ENCODE measurements around the gene KANSL3.
"Not testable (repeated sequence)": the region's sequence is repeated elsewhere in the genome, so short reads cannot be mapped to it uniquely, and the experiment has no call there.

Gene KANSL3

DNA sequence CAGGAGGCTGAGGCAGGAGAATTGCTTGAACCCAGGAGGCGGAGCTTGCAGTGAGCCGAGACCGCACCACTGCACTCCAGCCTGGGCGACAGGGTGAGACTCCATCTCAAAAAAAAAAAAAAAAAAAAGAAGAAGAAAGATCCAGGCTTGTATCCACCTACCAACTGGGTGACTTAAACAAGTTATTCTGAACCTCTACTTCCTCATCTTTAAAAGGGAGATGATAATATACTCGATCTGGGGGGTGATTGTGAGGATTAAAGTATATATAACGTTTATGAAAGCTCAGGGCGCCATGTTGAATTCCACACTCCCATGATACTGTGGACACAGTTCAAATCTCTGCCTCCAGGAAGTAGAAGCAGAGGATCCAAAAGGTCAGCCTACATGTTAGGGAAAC, 16.7 kb upstream of the KANSL3 start:
- not testable (repeated sequence) for DNase-seq

DNA sequence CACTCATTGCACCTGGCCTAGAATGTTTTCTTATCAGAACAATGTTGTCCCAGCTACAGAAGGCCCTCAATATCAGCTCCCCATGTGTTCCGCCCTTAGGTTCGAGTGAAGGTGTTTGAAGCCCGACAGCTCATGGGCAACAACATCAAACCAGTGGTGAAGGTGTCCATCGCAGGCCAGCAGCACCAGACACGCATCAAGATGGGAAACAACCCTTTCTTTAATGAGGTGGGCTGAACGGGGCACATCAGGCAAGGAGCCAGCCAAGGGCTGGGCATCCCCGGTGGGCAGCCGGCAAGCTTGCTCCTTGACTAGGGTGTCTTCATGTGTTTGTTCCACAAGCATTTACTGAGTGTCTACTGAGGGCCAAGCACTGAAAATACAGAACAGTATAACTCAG, 13.7 kb upstream of the KANSL3 start:
- no peak for DNase-seq

DNA sequence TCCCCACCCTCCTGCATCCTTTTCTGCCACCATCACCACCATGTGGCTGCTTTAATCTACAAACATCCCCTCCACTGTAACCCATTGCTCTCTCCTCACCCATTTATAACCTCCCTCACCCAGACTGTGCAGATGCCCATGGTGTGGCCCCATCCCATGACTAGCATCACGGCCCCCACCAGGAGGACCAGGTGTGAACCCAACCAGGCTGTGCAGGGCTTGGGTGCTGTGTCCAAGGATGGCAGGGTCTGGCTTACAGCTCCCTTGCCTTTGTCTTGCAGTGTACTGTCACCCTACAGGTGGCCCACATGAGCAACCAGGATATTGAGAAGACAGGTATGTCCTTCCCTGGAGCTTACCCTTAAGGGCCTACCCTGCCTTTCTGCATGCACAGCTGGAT, 11.2 kb upstream of the KANSL3 start:
- DNase-seq: no peak

DNA sequence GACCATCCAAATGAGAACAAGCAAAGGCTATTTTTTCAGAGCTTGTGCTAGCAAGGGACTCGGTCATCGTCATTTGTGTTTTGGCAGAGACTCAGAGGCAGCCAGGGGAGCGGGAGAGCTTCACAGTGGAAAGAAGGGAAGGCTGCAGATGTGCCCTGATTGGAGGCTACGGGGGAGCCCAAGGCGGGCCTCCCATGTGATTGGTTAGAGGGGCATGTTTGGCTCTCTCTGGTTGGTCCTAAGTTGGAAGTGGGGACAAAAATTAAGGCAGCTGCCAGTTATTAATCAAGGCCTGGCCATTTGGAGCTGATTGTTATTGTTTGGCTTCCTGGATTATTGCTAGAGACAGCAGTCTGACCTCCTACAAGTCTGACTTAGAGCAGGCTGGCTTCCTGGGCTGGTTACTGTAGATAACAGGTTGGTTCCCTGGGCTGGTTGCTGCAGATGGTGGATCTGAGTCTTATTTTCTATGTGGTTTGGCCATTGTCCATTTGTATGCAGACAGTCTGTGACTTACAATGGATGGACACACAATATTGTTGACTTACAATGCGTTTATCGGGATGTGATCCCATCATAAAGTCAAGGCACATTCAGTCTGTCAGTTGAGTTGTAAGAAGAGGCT, 10.3 kb upstream of the KANSL3 start:
- no peak for DNase-seq

DNA sequence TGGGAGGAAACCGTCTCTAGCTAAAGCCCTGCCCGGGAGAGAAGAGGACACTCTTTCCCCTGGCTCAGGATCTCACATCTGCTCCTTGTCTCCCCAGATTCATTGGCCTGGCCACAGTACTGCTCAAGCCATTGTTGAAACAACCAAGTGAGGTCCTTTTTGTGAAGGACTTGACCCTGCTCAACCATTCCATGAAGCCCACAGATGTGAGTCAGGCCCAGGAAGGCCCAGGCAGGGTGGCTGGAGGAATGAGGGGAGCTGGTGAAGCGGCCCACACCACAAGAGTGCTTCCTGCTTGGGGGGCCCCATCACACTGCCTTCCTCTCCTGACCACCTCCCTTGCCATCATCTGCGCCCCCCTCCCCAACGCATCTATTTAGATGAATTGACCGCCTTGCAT, 9.6 kb upstream of the KANSL3 start:
- DNase-seq: no peak

DNA sequence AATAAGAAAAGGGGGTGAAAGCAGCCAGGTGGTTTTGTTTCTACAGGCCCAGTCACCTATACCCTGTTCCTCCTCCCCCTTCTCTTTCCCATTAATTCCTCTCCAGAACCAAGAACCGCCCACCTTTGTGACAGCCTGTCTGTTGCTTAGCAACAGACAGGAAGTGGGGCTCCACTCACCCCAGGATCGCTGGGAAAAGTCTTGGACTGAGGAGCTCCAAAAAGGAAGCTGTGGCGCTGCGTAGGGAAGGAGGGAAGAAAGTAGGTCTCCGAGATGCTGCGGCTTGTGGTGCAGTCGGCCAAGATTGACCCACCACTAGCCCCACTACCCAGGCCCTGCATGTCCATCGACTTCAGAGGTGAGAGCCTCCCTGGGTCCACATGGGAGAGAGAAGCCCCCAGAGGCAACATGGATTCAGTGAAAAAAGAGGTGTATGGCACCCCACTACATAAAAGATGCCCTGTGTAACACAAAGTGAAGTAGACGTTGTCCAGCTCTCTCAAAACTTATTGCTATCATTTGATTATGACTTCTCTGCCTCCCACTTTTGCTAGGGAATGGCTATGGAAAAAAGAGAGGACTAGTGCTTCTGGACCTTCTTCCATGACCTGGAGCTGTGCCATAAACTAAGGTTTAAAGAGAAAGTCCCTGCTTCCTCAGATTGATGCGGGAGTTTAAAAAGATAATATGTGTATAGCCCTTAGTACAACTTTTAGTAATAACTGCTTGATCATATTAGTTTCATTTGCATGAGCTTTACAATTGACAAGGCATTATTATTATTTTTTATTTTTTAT, 4.7 kb upstream of the KANSL3 start, which contains the start of gene FER1L5:
FER1L5 (plus strand) TSS at position 201 of the 797 bp plus-strand sequence; CDS start at position 274, 73 bp downstream.
- no peak for DNase-seq

DNA sequence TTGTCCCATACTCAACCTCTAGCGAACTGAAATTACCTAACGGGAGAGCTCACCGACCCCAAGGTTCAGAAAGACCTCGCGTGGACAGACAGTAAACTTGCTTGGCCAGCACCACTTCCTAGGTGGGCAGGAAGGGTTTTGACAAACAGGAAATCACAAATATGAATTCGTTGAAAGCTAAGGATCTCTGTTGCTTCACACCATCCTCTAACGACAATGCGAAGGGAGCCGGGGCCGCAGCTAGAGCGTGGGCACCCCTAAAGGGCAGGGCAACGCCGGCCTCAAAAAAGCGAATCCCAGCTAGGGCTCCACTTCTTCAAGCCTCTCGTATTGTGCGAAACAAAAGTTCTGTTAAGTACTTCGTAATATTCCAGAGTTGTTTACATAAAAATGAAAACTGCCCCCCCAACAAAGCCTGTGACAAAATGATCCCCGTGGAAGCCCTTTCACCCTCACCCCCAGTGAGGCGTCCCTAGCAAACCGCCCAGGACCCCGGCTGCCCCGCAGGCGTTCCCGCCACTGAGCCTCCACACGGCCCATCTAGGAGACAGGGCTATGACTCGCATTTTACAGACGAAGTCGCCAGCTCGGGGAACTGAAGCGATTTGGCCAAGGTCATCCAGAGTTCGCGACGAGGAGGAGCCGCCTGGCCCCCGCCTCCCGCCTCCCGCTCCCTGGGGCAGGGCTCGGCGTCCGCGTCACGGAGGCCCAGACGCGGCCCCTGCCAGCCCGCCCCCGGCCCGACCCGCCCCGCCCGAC, 548 bp downstream of the KANSL3 start:
- DNase-seq: peak; percentile 90

DNA sequence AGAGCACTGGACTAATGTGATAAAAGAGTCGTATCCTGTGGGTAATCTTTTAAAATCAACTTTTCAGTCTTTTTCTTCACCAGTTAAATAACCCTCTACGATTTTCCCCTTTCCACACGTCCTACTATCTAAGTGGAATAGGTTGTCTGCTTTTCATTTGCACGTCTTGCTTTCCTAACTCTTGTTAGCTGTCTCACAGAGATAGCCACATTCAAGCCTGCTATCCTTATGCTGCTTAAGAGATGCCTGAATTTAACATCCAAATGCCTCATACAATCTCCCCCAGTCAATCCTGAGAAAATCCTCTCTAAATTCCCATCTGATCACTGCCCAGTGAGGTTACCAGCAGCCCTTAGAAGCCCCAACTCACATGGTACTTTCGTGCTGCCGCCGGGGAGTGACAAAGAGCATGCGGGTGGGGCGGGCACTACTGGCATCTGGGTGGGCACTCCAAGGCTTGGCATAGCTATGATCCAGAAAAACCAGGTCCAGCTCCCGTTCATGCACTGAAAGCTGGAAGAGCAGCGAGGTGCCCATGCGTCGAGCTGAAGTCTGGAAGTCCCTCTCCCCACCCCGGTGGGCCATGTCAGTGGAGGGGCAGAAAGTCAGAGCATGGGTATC, 1.5 kb downstream of the KANSL3 start:
- DNase-seq: no peak

DNA sequence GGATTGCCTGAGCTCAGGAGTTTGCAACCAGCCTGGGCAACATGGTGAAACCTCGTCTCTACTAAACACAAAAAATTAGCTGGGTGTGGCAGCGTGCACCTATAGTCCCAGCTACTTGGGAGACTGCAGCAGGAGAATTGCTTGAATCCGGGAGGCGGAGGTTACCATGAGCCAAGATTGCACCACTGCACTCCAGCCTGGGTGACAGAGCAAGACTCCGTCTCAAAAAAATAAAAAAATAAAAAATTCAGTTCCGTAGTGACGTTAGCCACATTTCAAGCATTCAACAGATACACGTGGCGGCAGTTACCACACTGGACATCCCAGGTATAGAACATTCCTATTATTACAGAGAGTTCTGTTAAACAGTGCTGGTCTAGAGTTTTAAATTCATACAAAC, 4.5 kb downstream of the KANSL3 start:
- no peak for DNase-seq

DNA sequence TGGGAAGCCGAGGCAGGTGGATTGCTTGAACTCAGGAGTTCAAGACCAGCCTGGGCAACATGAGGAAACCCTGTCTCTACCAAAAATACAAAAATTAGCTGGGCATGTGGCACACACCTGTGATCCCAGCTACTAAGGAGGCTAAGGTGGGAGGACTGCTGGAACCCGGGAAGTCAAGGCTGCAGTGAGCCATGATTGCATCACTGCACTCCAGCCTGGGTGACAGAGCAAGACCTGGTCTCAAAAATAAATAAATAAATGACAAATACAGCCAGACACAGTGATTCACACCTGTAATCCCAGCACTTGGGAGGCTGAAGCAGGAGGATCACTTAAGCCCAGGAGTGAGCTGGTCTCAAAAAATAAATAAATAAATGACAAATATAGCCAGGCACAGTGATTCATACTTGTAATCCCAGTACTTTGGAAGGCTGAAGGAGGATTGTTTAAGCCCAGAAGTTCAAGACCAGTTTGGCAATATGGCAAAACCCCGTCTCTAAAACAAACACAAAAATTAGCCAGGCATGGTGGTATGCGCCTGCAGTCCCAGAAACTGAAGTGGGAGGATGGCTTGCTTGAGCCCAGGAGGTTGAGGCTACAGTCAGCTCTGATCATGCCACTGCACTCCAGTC, 6.2 kb downstream of the KANSL3 start:
- DNase-seq: no peak

DNA sequence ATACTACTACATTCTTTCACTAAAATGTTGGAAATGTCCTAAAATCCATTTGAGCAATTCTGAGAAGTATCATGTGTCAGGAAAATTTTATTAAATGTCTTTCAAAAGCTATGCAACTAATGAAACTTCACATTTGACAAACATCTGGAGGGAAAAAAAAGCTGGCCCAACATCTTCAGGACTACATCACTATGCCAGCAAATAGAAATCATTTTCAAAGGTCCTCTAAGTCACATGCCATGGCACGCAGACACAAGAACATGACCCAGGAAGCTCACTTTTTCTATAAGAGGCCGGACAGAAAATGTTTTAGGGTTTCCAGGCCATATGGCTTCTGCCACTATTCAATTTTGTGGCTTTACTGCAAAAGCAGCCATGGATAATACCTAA, 11.6 kb downstream of the KANSL3 start:
- no peak for DNase-seq

DNA sequence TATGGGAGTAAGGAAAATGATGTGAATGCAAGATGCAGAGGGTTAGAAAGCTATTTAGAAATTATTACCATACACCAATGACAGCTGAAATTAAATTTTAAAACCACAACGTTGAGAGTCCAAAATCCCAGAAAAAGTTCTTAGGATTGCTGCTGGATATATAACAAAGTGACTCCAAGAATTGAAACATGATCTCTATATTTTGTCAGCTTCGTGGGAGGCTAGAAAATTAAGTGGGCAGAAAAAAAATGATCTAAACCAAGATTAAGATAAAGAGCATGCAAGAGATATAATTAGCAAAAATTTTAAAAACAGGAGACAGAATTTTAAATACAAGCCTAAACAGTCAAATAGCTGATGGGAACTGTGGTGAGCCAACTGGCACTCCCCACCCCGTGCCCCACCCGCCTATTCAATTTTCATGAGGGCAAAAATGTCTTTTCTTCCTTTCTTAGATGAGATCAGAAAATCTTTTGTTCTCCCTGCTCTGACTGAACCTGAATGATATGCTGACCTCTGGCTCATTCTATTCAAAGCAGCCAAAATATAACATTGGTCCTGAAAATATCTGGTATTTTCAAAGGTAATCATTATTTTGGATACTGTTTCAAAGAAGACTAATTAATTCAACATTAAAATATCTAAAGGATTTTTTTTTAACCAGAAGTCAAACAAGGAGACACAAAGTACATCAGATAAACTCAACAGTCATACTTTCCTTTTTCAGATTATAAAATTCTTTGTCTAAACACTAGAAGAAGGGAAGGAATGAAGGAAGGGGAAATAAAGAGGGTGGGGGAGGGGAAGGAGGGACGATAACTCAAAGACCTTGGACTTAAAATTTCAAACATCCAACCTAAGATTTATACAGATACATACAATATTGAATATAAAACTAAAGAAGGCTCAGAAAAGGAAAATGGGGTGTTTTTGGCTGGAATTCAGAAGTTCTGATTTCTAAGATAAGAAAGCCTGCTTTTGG, 12.2 kb downstream of the KANSL3 start:
- DNase-seq: no peak

DNA sequence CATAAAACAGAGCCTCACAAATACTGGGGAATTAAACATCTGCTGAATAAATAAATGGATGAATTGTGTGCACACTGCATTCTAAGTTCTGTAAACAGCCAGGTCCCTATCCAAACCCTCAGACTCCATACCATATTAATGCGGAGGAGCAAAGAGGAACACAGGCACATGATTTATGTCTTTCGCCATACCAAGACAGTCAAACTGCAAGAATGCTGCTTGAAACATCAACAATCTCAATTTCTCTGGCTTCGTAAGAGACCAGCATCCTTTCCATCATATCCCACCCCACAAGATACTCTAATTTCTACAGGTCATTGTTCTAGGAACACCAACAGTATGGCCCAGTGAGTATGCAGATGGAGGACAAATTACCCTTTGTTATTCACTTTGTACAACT, 15.0 kb downstream of the KANSL3 start:
- no peak for DNase-seq

DNA sequence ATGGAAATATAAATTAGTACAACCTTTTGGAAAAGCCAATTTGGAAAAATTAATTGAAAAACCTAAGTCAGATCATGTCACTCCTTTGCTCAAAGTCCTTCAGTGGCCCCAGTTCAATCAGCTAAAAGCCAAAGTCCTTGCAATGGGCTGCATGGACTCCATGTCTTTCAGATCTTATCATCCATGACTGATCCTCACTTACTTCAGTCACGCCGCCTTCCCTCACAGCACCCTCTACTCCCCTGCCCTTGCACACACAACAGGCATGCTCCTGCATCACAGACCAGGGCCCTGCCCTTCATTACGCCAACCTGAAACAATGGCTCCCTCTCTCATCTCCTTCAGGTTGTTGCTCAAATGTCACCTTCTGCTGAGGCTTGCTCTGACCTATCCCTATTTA, 15.6 kb downstream of the KANSL3 start:
- DNase-seq: no peak

DNA sequence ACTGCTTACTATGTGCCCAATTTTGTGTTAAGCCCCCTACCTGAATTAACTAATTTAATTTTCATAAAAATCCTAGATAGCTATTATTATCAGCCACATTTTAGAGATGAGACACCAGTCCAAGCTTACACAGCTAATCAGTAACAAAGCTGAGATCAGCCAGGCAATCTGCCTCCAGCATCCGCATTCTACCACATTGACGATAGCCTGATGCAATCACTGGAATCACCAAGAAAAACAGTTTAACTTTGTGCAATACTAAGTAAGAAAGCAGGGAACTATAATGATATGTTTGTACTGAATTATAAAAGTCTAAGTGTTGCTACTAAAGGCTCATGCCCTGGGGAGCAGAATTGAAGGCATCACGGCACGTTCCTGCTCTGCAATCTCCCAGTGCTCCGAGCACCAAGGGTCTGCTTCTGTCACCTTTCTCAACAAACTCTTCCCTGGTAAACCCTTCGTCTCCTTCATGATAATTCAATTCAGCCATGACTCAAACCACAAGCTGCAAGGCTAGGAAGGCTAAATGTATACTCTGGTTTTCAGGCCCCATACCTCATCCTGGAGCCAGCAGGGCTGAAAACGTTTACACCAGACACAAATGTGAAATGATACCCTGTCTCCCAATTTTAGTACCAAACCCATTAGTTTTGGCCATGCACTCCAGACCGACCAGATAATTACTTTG, 19.4 kb downstream of the KANSL3 start:
- DNase-seq: no peak

DNA sequence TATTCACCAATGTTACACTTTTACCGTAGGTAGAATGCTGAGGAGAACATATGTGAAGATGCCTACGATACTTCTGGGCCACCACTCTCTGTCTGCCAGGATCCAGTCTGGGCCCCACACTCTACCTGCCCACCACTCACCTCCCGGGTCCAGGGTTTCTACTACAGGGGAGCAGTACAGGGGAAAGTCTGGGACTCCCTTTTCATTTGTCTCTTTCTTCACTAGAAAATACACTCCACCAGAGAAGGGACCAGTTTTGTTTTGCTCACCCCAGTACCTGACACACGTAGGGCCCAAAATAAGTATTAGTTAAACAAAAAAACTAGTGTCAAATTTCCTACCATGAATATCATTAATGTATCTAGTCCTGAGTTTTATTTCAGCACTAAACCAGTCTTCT, 21.1 kb downstream of the KANSL3 start:
- DNase-seq: no peak

DNA sequence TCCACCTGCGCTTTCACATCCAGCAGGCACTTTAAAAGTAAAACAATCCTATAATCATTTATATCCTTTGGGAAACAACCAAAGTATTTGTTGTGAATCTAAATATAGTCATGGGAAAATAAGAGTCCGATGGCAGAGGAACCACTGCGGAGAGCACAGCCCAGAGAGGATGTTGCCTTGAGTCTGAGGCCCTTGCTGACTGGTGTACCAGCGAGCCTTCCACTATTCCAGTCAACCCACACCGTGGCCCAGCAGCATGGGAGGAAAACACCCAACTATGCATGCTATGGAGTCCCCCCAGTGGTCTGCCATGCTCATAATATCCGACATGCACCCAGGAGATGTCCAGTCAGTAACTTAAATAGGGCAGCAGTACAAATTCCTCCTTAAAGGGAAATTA, 21.6 kb downstream of the KANSL3 start:
- DNase-seq: no peak

DNA sequence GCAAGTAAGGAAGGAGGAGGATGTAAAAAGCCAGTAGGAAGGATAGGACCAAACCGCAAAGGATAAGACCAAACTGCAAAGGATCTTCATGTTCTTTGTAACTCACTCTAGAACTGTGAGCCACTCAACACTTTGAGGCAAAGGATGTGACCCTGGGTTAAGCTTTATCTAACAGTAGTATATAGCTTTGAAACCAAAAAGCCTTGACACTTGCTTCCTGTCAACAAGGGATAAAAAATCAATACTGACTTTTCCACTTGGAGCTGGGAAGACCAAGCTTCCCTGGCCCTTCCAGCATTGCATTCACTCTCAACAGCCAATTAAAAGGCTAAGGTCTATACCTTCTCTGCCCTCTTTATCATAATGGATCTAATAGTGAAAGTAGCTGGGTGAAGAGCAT, 22.0 kb downstream of the KANSL3 start:
- no peak for DNase-seq

DNA sequence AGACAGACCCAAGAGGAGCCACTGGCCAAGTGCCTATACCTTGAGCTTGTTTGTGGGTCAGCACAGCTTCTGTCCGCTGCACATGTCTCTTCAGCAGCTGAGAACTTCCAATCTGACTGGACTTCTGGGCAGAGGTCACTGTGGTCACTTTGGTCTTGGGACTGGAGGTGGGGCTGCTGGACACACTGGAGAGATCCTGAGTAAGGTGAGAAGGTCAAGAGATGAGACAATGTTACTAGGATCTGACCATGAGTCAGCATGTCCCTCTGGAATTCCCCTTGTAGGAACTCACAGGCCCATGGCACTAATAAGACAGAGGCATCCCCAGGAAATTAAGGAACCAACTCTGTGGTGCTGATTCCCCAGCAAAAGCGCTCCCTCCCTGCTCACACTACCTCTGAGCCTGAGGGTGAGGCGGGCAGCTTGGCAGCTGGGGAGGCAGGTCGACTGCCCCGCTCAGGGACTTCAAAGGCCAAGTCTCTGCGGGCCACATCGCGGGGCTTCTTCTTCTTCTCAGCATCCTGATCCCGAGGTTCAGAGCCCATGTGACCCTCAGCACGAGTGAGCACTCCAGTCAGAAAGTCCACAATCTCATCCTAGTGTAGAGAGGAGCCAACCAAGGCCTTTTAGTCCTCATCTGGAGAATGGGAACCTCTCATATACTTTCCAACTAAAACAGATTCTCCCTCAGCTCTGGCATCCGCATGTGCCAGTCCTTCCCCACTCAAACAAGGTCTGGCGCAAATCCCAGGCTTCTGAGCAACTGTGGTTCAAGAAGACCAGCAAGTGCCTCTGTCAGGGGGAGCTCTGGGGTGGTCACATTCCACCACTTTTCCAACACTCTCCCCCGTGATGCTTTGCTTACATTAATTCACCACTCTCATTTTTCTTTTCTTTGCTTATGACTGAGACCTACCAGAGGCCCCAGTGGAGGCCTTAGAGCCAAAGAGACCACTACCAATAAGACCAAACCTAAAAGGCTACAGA, 29.4 kb downstream of the KANSL3 start:
- DNase-seq: no peak

DNA sequence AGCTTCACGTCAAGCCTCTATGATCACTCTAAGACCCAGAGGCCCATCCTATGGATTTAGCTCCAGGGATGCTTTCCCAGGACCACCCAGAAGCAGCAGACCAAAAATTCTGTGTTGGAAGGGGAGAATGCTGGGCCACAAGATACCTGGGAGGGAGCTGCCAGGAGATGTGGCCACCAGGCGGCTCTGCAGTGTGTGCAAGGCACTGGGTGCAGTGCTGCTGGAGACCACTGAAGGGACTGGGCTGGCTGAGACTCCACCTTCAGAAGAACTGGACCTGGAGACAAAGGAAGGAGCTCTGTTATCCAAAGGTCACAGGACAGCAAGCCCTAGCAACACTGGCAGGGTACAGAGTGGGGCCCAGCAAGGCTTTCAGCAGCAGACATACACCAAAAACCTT, 34.0 kb downstream of the KANSL3 start:
- DNase-seq: no peak
